ENCODE data around the gene SCAMP1.

DNA sequence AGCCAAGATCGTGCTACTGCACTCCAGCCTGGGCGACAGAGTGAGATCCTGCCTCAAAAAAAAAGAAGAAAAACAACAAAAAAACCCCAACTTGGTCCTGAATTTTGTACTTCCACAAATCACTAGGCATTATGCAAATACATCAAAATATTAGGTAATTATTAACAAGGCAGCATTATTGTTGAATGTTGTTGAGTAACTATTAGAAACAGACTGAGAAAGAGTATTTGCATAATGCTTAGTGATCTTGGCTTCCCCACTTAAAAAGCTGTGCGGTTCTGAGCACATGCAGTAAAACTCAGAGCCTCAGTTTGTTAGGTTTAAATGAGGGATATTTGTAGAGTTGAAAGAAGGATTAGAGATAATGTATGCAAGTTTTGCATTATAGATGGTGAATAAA is 64.2 kb downstream of the SCAMP1 start:
- no peak for TF ChIP-seq EP300 (IDR thresholded peaks at IDR 0.05)
- TF ChIP-seq, protein P1, sequence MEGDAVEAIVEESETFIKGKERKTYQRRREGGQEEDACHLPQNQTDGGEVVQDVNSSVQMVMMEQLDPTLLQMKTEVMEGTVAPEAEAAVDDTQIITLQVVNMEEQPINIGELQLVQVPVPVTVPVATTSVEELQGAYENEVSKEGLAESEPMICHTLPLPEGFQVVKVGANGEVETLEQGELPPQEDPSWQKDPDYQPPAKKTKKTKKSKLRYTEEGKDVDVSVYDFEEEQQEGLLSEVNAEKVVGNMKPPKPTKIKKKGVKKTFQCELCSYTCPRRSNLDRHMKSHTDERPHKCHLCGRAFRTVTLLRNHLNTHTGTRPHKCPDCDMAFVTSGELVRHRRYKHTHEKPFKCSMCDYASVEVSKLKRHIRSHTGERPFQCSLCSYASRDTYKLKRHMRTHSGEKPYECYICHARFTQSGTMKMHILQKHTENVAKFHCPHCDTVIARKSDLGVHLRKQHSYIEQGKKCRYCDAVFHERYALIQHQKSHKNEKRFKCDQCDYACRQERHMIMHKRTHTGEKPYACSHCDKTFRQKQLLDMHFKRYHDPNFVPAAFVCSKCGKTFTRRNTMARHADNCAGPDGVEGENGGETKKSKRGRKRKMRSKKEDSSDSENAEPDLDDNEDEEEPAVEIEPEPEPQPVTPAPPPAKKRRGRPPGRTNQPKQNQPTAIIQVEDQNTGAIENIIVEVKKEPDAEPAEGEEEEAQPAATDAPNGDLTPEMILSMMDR (IDR thresholded peaks at IDR 0.05) = no peak
- TF ChIP-seq POLR2A (IDR thresholded peaks at IDR 0.05) = no peak
